ENCODE measurements around the gene TTPAL.

DNA sequence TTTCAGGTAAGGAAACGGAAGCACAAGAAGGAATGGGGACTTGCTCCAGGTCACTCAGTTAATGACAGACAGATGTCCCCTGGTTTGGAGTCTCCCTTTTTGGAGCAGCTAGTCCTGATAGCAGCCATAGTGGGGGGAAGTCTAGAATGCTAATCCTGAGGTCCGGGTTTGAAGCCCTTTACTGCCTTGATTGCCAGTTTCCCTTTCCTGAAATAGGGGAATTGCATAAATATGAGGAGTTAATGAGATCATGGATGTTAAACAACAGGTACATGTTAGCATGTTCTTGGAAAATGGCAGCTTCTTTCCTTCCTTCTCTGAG is 341 bp upstream of the TTPAL start:
- TF ChIP-seq, protein P1, sequence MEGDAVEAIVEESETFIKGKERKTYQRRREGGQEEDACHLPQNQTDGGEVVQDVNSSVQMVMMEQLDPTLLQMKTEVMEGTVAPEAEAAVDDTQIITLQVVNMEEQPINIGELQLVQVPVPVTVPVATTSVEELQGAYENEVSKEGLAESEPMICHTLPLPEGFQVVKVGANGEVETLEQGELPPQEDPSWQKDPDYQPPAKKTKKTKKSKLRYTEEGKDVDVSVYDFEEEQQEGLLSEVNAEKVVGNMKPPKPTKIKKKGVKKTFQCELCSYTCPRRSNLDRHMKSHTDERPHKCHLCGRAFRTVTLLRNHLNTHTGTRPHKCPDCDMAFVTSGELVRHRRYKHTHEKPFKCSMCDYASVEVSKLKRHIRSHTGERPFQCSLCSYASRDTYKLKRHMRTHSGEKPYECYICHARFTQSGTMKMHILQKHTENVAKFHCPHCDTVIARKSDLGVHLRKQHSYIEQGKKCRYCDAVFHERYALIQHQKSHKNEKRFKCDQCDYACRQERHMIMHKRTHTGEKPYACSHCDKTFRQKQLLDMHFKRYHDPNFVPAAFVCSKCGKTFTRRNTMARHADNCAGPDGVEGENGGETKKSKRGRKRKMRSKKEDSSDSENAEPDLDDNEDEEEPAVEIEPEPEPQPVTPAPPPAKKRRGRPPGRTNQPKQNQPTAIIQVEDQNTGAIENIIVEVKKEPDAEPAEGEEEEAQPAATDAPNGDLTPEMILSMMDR (IDR thresholded peaks at IDR 0.05): no peak
- TF ChIP-seq POLR2A (IDR thresholded peaks at IDR 0.05): no peak

Data from esophagus squamous epithelium (tissue), 4 donors.